GM19328 (cell line): ENCODE results near the gene ELMOD2.
"Not testable (repeated sequence)": the region's sequence is repeated elsewhere in the genome, so short reads cannot be mapped to it uniquely, and the experiment has no call there.

Source experiments
- ATAC-seq: cut with Tn5 transposase; IDR thresholded peaks from one replicate; pipeline ENCODE4 v1.9.1; 2021; ENCODE audit warnings: mild to moderate bottlenecking, moderate library complexity; ENCODE audit not compliant: unreplicated experiment

Gene ELMOD2

GRCh38 chr4:140523857-140524742 lies at the start of gene ELMOD2:
Gene ELMOD2, plus strand, starts transcription at chr4:140524168. Its CDS starts 1,261 bp downstream, at chr4:140525429.
- ATAC-seq = peak; percentile 100

DNA sequence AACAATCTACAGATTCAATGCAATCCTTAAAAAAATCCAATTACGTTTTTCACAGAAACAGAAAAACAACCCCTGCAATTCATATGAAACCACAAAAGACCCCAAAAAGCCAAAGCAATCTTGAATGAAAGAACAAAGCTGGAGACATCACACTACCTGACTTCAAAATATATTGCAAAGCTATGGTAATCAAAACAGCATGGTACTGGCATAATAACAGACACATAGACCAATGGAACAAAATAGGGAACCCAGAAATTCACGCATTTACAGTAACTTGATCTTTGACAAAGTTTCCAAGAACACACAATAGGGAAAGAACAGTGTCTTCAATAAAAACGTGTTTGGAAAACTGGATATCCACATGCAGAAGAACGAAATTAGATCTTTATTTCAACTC lies 40.5 kb upstream of the ELMOD2 start:
- no peak for ATAC-seq

DNA sequence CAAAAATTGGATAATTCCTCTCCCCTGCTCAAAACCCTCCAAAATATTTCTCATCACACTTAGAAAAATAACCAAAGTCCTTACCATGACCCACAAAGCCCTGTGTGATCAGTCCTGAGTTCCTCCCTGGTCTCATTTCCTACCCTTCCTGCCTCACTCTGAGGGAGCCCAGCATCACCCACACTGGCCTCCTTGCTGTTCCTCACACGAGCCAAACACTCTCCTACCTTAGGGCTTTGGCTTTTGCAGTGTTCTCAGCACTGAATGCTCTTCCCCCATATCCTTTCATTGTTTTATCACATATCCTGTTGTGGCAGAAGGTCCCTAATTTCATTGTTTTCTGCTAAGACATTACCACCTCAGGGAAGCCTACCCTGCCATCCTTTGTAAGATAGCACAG lies 38.0 kb upstream of the ELMOD2 start:
- no peak for ATAC-seq

- no peak for ATAC-seq
Observed at GRCh38 chr4:140497405-140497746, 26.6 kb upstream of the ELMOD2 start.

- ATAC-seq = no peak
Observed at GRCh38 chr4:140497747-140498636, 26.0 kb upstream of the ELMOD2 start, which contains the start of gene MGAT4D. Gene MGAT4D, minus strand, starts transcription at chr4:140498293. Its CDS starts 71 bp downstream, at chr4:140498222.

- ATAC-seq = no peak
Observed at GRCh38 chr4:140499391-140499790, 24.6 kb upstream of the ELMOD2 start.

DNA sequence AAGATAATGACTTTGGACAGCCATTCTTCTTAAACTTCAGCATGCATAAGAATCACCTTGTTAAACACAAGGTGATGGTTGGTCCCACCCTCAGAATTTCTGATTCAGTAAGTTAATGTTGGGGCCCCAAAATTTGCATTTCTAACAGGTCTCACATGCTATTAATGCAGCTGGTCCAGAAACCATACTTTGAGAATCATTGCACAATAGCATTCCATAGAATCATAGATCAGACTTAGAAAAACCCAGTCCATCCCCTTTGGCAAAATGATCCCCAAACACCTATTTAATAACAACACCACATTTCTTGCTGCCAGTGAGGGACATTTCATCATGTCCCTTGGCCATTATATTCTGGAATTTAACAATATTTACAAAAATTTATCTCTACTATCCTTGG lies 19.7 kb upstream of the ELMOD2 start:
- no peak for ATAC-seq

DNA sequence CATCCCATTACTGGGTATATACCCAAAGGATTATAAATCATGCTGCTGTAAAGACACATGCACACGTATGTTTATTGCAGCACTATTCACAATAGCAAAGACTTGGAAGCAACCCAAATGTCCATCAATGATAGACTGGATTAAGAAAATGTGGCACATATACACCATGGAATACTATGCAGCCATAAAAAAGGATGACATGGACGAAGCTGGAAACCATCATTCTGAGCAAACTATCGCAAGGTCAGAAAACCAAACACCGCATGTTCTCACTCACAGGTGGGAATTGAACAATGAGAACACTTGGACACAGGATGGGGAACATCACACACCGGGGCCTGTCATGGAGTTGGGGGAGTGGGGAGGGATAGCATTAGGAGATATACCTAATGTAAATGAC lies 10.2 kb upstream of the ELMOD2 start:
- ATAC-seq = not testable (repeated sequence)

GRCh38 chr4:140515423-140515822 lies 8.5 kb upstream of the ELMOD2 start:
- no peak for ATAC-seq

DNA sequence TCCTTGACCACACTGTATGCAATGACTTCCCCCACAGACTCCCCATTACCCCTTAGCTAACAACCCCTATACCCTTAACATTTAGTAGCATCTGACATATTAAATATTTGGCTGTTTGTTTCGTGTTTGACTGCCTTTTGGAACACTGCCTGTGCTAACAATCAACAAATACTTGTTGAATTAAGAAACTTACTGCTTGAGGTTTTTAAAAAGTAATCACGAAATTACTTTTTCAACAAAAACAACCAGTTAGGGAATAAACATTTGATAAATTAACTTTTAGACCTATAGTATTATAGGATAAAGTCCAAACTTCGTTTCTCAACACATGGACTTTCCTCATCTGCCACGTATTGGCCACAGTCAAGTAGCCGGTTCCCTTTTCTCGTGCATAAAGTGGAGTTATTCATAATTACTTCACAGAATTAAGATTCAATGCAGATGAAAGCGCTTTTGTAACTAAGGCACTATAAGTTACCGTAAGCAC lies 555 bp upstream of the ELMOD2 start:
- ATAC-seq = peak; percentile 5

GRCh38 chr4:140529434-140529833 lies 5.5 kb downstream of the ELMOD2 start:
- ATAC-seq = no peak

DNA sequence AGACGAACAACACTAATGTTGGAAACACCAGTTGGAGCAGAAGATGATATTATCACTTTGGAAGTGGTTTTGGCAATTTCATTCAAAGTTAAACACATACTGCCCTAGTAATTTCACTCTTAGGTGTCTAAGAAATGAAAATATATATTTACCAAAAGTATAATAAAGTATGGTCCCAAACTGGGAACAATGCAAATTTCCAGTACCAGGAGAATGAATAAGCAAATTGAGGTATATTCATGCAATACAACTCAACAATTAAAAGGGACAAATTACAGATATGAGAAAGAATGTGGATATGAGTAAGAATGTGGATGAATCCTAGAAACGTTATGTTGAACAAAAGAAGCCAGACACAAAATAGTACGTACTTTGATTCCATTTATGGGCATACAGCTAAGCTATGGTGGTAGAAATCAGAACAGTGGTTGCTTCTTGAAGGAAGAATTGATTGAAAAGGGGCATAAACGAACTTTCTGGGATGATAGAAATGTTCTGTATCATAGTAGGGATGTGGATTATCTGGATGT lies 10.0 kb downstream of the ELMOD2 start:
- no peak for ATAC-seq

DNA sequence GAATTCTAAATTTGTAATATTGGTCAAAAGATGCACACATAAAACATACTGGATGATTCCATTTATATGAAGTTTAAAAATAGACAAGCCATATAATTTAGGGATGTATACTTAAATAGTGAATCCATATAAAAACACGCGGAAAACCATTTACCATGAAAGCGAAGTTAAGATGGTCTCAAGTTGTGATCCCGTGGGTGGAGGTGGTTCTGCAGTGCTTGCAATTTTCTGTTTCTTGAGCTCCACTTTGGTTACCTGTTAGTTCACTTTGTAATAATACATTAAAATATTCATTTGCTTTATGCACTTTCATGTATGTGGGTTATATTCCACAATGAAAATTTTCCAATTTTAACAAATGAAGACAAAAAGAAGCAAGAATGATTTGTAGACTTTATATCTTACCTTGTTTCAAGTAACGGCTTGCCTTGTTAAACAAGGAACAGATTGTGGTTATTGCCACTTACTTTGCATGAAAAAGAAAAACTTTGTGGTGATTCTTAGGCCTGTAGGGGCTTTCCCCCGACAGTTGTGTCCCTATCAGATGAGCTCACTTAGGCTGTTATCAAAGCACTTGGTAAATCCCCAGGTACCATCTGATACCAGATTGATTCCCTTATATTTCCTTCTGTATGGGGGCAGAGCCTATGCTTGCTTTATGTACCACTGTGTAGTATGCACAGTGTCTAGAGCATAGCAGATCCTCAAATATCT lies 32.6 kb downstream of the ELMOD2 start:
- peak; percentile 100 for ATAC-seq

DNA sequence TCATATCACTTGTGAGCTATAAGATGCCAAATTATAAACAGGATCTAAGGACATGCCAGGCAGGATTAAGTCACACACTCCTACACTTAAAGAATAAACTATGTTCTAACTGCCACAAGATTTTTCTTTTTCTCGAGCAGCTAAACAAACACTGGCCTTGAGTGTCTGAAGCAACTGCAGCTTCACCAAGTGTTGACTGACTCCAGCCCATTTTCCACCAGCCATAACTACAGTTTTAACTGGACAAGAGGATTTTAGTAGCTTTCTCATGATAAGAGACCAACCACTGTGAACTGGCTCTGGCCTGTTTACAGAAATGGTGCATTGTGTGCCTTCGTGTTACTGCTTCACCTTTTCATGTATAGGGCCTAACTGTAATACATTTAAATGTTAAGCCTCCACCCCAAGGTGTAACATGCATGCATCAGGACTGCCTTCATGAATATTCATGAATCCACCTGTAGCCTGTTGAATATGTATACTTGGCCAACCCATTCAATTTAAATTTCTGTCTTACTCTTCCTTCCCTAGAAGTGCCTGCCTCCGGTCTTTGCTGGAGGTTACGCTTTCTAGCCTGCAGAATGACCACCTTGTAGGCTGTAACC lies 34.0 kb downstream of the ELMOD2 start:
- ATAC-seq = no peak

DNA sequence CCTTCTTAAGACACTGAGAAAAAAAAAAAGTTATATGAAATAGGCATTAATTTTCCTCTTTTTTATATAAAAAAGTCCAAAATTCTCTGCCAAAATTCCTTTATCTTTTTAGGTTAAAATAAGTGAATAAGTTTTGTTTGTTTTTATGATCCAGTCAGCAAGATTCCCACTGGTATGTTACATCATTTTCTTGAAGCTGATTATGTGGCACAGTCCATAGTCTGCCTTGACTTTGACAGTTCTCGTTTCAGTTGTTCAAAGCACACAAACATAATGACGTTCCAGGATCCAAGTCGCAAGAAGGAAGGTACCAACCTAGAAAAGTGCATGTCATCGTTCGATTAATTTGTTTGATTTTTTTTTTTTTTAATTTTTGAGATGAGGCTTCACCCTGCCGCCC lies 35.7 kb downstream of the ELMOD2 start:
- ATAC-seq = no peak

DNA sequence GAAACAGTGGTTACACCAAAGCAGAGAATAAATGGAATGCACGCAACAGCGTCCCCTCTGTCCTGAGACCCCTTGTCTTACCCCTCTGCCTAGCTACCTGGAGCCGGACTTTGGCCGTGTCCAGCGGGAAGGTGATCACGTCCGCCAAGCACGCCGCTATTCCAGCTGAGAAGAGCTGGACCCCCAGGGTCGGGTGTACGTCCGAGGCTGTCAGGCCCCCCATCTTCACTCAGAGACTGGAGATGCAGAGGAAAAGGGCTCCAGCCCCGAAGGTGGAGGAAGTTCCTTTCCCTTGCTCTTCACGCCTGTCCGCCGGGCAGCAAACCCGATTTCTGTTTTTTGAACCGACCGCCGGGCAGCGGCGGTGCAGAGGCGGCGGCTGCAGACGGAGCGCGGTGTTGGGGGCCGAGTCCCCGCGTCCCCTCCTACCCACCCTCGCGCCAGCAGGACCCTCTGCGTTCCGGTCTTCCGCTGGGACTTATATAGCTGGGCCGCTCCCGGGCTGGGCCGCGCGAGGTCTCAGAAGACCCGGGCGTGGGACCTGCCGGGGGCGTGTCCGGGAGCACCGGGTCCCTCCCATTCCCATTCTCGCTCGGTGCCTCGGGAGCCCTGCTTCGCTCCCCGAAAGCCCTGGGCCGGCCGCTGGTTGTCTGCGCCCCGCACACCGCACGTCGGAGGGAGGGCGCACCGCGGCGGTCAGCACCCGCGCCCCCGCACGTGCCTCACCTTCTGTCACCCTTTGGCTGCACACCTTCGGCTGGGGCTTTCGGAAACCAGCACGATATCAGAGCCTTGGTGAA lies 44.7 kb downstream of the ELMOD2 start, which contains the start of gene UCP1:
UCP1 (minus strand) TSS at position 455 of the 800 bp plus-strand sequence; CDS start at position 223, 232 bp downstream.
- no peak for ATAC-seq

DNA sequence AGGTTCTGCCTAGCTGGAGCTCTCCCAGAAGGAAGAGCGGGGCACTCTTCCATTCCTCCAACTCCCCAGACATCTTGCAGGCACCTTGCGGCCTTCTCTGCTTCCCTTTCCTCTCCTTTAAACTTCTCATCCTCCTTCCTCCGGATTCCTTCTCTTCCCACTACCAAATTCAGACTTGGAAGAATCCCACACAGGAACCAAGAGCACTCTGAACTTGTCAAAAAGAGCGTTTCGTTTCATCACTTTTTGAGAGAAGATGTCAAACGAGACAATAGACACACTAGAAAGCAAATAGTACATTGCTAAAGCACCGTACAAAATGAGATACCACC lies 45.3 kb downstream of the ELMOD2 start:
- no peak for ATAC-seq

- no peak for ATAC-seq
Observed at GRCh38 chr4:140571620-140572019, 47.7 kb downstream of the ELMOD2 start.

- ATAC-seq = no peak
Observed at GRCh38 chr4:140575489-140575888, 51.5 kb downstream of the ELMOD2 start.
